SU-DHL-6 (cell line): ENCODE results near the gene FAM114A2.

Experiments used
- H2AFZ ChIP-seq: fragments of 200-600 bp; sonication (generic); 2 replicates; pipeline ENCODE4 v1.6.1; 2014; ENCODE audit warnings: low read depth, mild to moderate bottlenecking, moderate library complexity, mixed read lengths, antibody characterized with exemption, low read length; ENCODE audit not compliant: severe bottlenecking
- H3F3A ChIP-seq: fragments of 200-600 bp; shearing (Covaris generic); 2 replicates; pipeline ENCODE4 v1.6.0; 2016; ENCODE audit warnings: antibody characterized with exemption, mild to moderate bottlenecking; ENCODE audit not compliant: insufficient read depth
- H3K27ac ChIP-seq: fragments of 200-600 bp; sonication (generic); 2 replicates; pipeline ENCODE4 v1.5.1; 2016; ENCODE audit warnings: low read depth, mild to moderate bottlenecking, low read length, moderate library complexity, mixed read lengths
- H3K27me3 ChIP-seq: fragments of 200-600 bp; sonication (generic), shearing (Covaris generic); 2 replicates; pipeline ENCODE4 v1.6.0; 2014; ENCODE audit warnings: mild to moderate bottlenecking, low read length
- H3K36me3 ChIP-seq: fragments of 200-600 bp; sonication (generic); 2 replicates; pipeline ENCODE4 v1.6.1; 2014; ENCODE audit warnings: mild to moderate bottlenecking, low read length, mixed read lengths
- H3K4me2 ChIP-seq: fragments of 300-600, 200-600 bp; shearing (Covaris generic), sonication (generic); 2 replicates; pipeline ENCODE4 v1.6.0; 2014; ENCODE audit warnings: low read length, low read depth, mild to moderate bottlenecking; ENCODE audit not compliant: poor library complexity, severe bottlenecking
- H3K4me3 ChIP-seq: fragments of 200-600 bp; sonication (generic); 2 replicates; pipeline ENCODE4 v1.5.1; 2014; ENCODE audit warnings: antibody characterized with exemption, low read length, mild to moderate bottlenecking, mixed read lengths; ENCODE audit not compliant: insufficient read depth, poor library complexity, severe bottlenecking
- H3K79me2 ChIP-seq: fragments of 200-600 bp; sonication (generic); 2 replicates; pipeline ENCODE4 v1.6.1; 2014; ENCODE audit warnings: mild to moderate bottlenecking, low read length, moderate library complexity; ENCODE audit not compliant: insufficient read depth
- H3K9ac ChIP-seq: fragments of 200-600 bp; sonication (generic); 2 replicates; pipeline ENCODE4 v1.7.0; 2014; ENCODE audit warnings: mild to moderate bottlenecking, low read length
- H3K9me2 ChIP-seq: fragments of 200-600 bp; sonication (generic); replicated peaks from 2 replicates; pipeline ENCODE4 v1.6.1; 2014; ENCODE audit warnings: low read length; ENCODE audit not compliant: insufficient read depth
- H3K9me3 ChIP-seq: fragments of 200-600 bp; sonication (generic); 2 replicates; pipeline ENCODE4 v1.6.1; 2014; ENCODE audit warnings: low read length, mixed read lengths; ENCODE audit not compliant: insufficient read depth
- H4K20me1 ChIP-seq: fragments of 200-600 bp; sonication (generic); 2 replicates; pipeline ENCODE4 v1.6.1; 2014; ENCODE audit warnings: low read depth, mild to moderate bottlenecking, antibody characterized with exemption, low read length, moderate library complexity, mixed read lengths
- EZH2phosphoT487 ChIP-seq: fragments of 200-600 bp; sonication (generic), shearing (Covaris generic); conservative IDR thresholded peaks from 2 replicates; pipeline ENCODE4 v1.6.1; 2018; ENCODE audit warnings: mild to moderate bottlenecking, antibody characterized with exemption, low read length, moderate library complexity, mixed read lengths
- TF ChIP-seq, protein P1 (sequence below): fragments of 200-600 bp; sonication (generic); IDR thresholded peaks from one replicate; pipeline ENCODE4 v1.5.1; 2017; ENCODE audit warnings: antibody characterized with exemption, mild to moderate bottlenecking, low read length, moderate library complexity; ENCODE audit not compliant: insufficient read depth, poor library complexity, severe bottlenecking

Gene FAM114A2

DNA sequence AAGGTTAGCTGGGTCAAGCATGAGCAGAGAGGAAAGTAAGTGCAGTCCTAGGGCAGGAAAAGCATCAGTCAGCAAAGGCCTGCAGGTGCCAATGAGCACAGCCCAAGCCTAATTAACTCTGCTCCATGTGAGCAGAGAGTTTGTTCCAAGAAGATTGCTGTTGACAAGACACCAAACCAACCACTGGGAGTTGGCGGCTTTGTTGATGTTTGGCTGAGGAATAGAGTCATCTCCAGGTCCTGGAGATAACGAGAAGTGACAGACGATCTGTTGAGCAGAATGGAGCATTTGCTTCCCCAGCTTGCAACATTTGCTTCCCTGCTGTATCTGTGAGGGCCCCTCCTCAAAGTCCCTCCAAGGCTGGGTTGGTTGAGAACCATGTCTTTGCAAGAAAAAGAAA is 68.2 kb downstream of the FAM114A2 start:
- H3K9me2 ChIP-seq: no peaks in the 10 kb centered on the region
- no peaks in the 10 kb centered on the region for H3K9me3 ChIP-seq
- no peak overlapping the region for H3K27ac ChIP-seq
- H3F3A ChIP-seq: no peaks in the 10 kb centered on the region
- H3K9ac ChIP-seq: no peak overlapping the region
- no peaks in the 10 kb centered on the region for H3K79me2 ChIP-seq
- no peak overlapping the region for H2AFZ ChIP-seq
- no peaks in the 10 kb centered on the region for H3K36me3 ChIP-seq
- H3K4me3 ChIP-seq: no peak overlapping the region
- TF ChIP-seq EZH2phosphoT487: no peak
- TF ChIP-seq, protein P1, sequence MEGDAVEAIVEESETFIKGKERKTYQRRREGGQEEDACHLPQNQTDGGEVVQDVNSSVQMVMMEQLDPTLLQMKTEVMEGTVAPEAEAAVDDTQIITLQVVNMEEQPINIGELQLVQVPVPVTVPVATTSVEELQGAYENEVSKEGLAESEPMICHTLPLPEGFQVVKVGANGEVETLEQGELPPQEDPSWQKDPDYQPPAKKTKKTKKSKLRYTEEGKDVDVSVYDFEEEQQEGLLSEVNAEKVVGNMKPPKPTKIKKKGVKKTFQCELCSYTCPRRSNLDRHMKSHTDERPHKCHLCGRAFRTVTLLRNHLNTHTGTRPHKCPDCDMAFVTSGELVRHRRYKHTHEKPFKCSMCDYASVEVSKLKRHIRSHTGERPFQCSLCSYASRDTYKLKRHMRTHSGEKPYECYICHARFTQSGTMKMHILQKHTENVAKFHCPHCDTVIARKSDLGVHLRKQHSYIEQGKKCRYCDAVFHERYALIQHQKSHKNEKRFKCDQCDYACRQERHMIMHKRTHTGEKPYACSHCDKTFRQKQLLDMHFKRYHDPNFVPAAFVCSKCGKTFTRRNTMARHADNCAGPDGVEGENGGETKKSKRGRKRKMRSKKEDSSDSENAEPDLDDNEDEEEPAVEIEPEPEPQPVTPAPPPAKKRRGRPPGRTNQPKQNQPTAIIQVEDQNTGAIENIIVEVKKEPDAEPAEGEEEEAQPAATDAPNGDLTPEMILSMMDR: no peak
- H4K20me1 ChIP-seq: no peaks in the 10 kb centered on the region
- H3K27me3 ChIP-seq: no peaks in the 10 kb centered on the region
- H3K4me2 ChIP-seq: no peak overlapping the region

DNA sequence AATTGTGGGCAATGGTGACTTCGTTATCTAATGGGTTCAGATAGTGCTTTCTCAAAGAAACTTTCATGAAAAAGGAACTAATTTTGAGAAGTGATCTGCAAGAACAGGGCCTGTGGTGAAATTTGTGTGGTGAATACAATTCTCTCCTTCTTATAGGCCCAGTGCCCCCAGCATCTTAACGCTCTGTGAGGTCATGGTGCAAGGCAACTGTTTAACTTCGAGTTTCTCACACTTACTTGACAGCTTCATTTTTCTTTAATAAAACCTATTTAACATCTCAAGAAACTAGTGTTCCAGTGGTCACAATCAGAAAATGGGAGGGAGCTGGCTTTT is 69.2 kb downstream of the FAM114A2 start:
- TF ChIP-seq, protein P1: no peak
- TF ChIP-seq EZH2phosphoT487: no peak
- H3K9me2 ChIP-seq: no peaks in the 10 kb centered on the region

DNA sequence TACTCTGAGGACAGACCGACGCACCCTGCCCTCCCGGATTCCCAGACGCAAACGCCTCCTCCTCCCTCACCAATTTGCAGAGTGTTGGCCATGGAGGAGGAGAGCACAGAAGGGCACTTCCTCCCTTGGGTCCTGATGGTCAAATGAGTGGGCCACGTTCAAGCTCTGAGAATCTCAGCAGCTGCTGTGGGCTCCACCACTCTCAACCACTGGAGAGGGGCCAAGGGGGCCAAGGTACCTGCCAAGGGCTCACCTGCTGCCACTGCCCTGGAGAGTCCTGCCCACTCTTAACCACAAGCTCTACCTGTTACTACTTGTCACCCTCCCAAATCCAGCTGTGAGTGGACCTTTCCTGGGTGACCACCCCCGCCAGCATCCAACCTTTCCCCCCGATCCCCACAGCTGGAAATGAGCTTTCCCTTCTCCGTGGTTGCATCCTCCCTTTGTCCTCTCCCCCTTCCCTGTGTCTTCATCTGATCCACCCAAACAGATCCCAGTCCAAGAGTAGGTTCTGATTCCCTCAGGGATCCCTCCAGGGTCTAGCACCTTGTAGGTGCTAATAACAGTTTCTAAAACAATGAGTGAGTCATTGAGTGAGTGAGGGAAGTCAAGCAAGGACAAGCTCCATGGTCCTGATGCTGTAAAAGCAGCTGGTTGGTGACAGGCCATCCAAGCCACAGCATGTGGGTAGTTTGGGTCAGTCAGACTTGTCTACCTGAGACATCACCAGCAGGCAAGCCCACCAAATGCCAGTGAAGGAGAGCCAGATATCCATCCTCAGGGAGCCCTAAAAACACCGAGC is 69.7 kb downstream of the FAM114A2 start:
- Histone ChIP-seq H3K36me3 (no peaks in the 10 kb centered on the region), H3K27me3 (no peaks in the 10 kb centered on the region), H3K9ac (no peak overlapping the region), H2AFZ (no peak overlapping the region), H3K4me2 (no peak overlapping the region), H3K27ac (no peak overlapping the region), H3K9me3 (no peaks in the 10 kb centered on the region), H3F3A (no peaks in the 10 kb centered on the region), H3K4me3 (no peak overlapping the region), H3K79me2 (no peaks in the 10 kb centered on the region), H3K9me2 (no peaks in the 10 kb centered on the region), H4K20me1 (no peaks in the 10 kb centered on the region)
- no peak for TF ChIP-seq EZH2phosphoT487
- TF ChIP-seq, protein P1: no peak

More for the DNA sequence above, 69.2 kb downstream of the FAM114A2 start:
- Histone ChIP-seq H3K27ac (no peak overlapping the region), H3K36me3 (no peaks in the 10 kb centered on the region), H3K9me3 (no peaks in the 10 kb centered on the region), H3K4me2 (no peak overlapping the region), H3F3A (no peaks in the 10 kb centered on the region), H3K79me2 (no peaks in the 10 kb centered on the region), H3K4me3 (no peak overlapping the region), H3K9ac (no peak overlapping the region), H2AFZ (no peak overlapping the region), H3K27me3 (no peaks in the 10 kb centered on the region), H4K20me1 (no peaks in the 10 kb centered on the region)
